Measurements from ENCODE around the gene FIG4.
"Not testable (repeated sequence)": the region's sequence is repeated elsewhere in the genome, so short reads cannot be mapped to it uniquely, and the experiment has no call there.

FIG4 gene

GRCh38 chr6:109795994-109796555, 105.0 kb downstream of the FIG4 start:
- no peak for DNase-seq (ENCODE audit: low read depth in 2 of 2)

- no peak for DNase-seq (ENCODE audit: low read depth in 2 of 2)
Measured at GRCh38 chr6:109799129-109799528, 108.0 kb downstream of the FIG4 start.

GRCh38 chr6:109799664-109800063, 108.6 kb downstream of the FIG4 start:
- DNase-seq (ENCODE audit: low read depth in 2 of 2) = no peak

- no peak for DNase-seq (ENCODE audit: low read depth in 2 of 2)
Measured at GRCh38 chr6:109800771-109801170, 109.7 kb downstream of the FIG4 start.

GRCh38 chr6:109801794-109802193, 110.7 kb downstream of the FIG4 start:
- DNase-seq (ENCODE audit: low read depth in 2 of 2) = no peak

- DNase-seq (ENCODE audit: low read depth in 2 of 2) = no peak
Measured at GRCh38 chr6:109804020-109804419, 112.9 kb downstream of the FIG4 start.

- no peak for DNase-seq (ENCODE audit: low read depth in 2 of 2)
Measured at GRCh38 chr6:109807881-109808280, 116.8 kb downstream of the FIG4 start.

- DNase-seq (ENCODE audit: low read depth in 2 of 2) = no peak
Measured at GRCh38 chr6:109808837-109809236, 117.7 kb downstream of the FIG4 start.

GRCh38 chr6:109815054-109815453, 124.0 kb downstream of the FIG4 start:
- no peak for DNase-seq (ENCODE audit: low read depth in 2 of 2)

- DNase-seq (ENCODE audit: low read depth in 2 of 2) = no peak
Measured at GRCh38 chr6:109816452-109817374, 125.6 kb downstream of the FIG4 start.

- DNase-seq (ENCODE audit: low read depth in 2 of 2) = no peak
Measured at GRCh38 chr6:109820706-109821350, 129.7 kb downstream of the FIG4 start.

- DNase-seq (ENCODE audit: low read depth in 2 of 2) = no peak
Measured at GRCh38 chr6:109821428-109821827, 130.3 kb downstream of the FIG4 start.

- DNase-seq (ENCODE audit: low read depth in 2 of 2) = no peak
Measured at GRCh38 chr6:109824105-109824504, 133.0 kb downstream of the FIG4 start.

GRCh38 chr6:109826551-109826950, 135.5 kb downstream of the FIG4 start:
- no peak for DNase-seq (ENCODE audit: low read depth in 2 of 2)

GRCh38 chr6:109831352-109831751, 140.3 kb downstream of the FIG4 start:
- DNase-seq (ENCODE audit: low read depth in 2 of 2) = not testable (repeated sequence)

- DNase-seq (ENCODE audit: low read depth in 2 of 2) = no peak
Measured at GRCh38 chr6:109834131-109834530, 143.0 kb downstream of the FIG4 start.

- DNase-seq (ENCODE audit: low read depth in 2 of 2) = no peak
Measured at GRCh38 chr6:109834595-109835437, 143.7 kb downstream of the FIG4 start.

- no peak for DNase-seq (ENCODE audit: low read depth in 2 of 2)
Measured at GRCh38 chr6:109840034-109840433, 148.9 kb downstream of the FIG4 start.

- DNase-seq (ENCODE audit: low read depth in 2 of 2) = no peak
Measured at GRCh38 chr6:109840796-109841195, 149.7 kb downstream of the FIG4 start.

- no peak for DNase-seq (ENCODE audit: low read depth in 2 of 2)
Measured at GRCh38 chr6:109841869-109842268, 150.8 kb downstream of the FIG4 start.

GRCh38 chr6:109852713-109853112, 161.6 kb downstream of the FIG4 start:
- DNase-seq (ENCODE audit: low read depth in 2 of 2) = no peak

GRCh38 chr6:109853426-109853825, 162.3 kb downstream of the FIG4 start:
- no peak for DNase-seq (ENCODE audit: low read depth in 2 of 2)

Data from stimulated activated CD8-positive, alpha-beta memory T cell treated with anti-CD3 and anti-CD28 coated beads, Interleukin-7, amount 100 ng/mL, for 1 hour (primary cell).